ENCODE results near the gene AGAP1. TPM values are rescaled to one million over a fixed set of nuclear protein-coding genes. Genes with fewer than 3 reads are reported as not detected.

Gene AGAP1
- 16.7 to 24.8 TPM (median 23.8 TPM) in 5 replicates for total RNA-seq (2022; extraction: Qiagen RNA extraction)

GRCh38 chr2:235493775-235494715, at the start of gene AGAP1:
Gene AGAP1, plus strand, starts transcription at chr2:235494043.

GRCh38 chr2:236168110-236169080, 674.6 kb downstream of the AGAP1 start, which contains the start of gene GBX2:
Gene GBX2, minus strand, starts transcription at chr2:236168386. Its CDS starts 415 bp downstream, at chr2:236167971.

All from A549 treated with CORT108297 at 1 μM for 4 hours (cell line).